Activated CD4-positive, alpha-beta T cell treated with anti-CD3 and anti-CD28 coated beads, Interleukin-2, amount 50 U/mL, for 48 hours (primary cell): ENCODE results near the gene SMAD9.

ENCODE experiments used
- DNase-seq, 2 experiments: peaks; one replicate each; pipeline ENCODE4 v3.0.0-alpha.2; 2020

SMAD9 gene

GRCh38 chr13:36919833-36920615 is at the start of gene SMAD9:
SMAD9 (minus strand) TSS chr13:36920238; CDS start chr13:36879689, 40,549 bp downstream.
- peak; percentile 15 to 21 for DNase-seq

DNA sequence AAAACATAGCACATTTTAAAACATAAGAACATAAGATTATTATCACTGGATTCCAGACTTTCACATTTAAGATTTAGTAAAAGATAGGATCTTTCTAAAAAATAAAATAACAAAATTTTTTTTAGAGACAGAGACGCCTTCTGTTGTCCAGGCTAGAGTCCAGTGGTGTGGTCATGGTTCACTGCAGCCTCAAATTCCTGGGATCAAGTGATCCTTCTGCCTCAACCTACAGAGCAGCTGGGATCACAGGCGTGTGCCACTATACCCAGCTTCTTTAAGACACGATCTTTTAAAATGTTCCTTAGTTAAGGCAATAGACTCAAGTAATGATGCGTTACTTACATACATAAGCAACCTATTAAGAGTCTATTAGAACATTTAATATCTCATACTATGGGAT is 46.4 kb upstream of the SMAD9 start:
- no peak for DNase-seq

DNA sequence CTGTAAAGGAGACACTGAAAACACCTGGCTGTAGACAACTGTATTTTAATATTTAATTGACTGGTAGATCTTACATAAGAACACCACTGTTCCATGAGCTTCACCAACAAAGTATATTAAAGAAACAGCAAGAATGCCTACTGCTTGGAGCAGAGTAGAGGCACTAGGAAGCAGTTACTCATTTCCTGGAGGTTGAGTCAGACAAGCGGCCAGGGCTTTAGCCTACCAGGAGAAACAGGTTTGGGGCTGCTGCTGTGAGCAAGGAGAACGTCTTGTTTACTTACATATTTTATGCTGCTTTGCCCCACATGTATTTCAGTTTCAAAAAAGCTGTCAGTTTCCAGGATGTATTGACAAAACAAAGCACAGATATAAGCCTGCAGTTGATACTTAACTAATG is 45.7 kb upstream of the SMAD9 start:
- DNase-seq = peak in 1 of 2 experiments; percentile 6

- DNase-seq = no peak
Observed at GRCh38 chr13:36959456-36960116, 39.5 kb upstream of the SMAD9 start.

- no peak for DNase-seq
Observed at GRCh38 chr13:36954542-36954941, 34.5 kb upstream of the SMAD9 start.

DNA sequence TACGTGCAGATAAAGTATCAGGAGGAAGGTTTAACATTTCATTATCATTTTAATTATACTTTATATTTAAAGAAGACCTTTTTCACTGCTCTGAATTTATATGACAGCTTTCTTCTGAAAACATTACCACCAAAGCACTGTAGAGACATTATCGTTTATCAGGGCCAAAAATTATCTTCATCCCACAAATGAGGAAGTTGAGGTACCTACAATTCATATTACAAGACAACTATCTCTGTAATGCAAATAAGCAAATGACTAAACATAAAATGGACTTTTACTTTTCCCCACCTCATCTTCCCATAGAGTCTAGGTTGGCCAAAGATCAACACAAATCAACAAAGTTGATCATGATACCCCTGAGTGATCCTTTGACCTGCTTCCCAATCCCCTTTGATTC is 30.9 kb upstream of the SMAD9 start:
- DNase-seq = no peak

- DNase-seq = no peak
Observed at GRCh38 chr13:36950330-36950729, 30.3 kb upstream of the SMAD9 start.

DNA sequence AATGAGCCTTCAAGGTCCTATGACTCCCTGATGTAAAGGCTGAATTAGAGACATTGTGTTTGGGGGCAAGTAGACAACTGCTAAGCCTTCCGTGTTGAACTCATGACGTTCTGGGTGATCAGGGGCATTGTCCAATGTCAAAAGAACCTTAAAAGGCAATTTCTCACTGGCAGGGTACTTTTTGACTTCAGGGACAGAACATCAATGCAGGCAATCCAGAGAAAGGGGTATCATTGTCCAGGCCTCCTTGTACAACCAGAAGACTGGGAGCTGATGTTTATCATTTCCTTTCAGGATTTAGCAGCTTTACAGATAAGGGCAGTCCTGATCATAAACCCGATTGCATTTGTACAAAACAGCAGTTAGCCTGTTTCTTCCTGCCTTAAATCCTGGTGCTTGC is 25.0 kb upstream of the SMAD9 start:
- DNase-seq = no peak

- DNase-seq = no peak
Observed at GRCh38 chr13:36925603-36926002, 5.6 kb upstream of the SMAD9 start.

DNA sequence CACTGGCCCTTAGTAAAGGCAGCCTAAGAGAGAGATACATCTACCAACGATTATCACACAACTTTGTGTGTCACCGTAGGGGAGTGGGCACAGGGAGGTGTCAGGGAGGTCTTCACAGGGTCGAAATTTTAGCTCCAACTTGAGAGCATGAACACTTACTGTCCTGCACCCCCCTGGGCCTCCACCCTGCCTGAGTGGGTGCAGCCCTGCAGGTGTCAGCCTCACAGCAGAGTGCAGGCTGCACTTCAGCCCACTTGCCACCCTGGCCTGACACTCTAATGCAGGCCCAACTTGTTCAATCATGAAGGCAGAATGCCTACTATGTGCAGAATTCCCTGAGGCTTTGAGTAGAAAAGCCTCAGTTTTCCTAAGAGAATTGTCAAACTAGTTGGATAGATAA is 4.0 kb upstream of the SMAD9 start:
- no peak for DNase-seq

GRCh38 chr13:36921631-36922301 is 1.7 kb upstream of the SMAD9 start:
- DNase-seq = no peak

- no peak for DNase-seq
Observed at GRCh38 chr13:36920616-36921185, 663 bp upstream of the SMAD9 start.

DNA sequence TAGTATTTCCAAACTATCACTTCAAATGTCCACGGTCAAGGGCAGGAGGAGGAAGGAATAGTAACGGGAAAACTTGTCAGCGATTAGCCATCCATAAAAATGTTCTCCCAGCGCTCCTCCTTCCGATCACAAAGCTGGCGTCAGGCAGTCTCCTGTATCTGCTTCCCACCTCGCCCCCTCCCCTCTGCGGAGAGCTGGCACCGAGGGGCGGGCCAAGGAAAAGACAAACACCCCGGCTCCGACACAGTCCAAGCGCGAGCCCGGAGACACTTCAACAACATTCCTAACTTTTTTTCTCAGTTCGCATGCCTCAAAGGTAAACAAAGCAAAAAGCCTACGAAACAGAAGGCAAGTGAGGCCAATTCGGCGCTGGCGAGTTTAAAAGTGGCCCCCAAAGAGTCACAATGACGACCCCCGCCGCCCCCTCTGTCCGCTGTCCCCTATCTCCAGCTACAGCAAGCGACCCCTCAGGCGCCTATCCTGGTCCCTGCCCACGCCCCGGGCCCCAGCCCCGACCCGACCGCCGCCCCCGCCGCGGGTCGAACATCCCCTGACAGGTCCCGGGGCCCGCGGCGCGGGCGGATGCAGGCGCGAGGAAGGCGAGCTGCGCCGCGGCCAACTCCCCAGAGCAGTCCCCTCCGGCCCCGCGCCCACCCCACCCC is 736 bp downstream of the SMAD9 start:
- DNase-seq = peak in 1 of 2 experiments; percentile 6

DNA sequence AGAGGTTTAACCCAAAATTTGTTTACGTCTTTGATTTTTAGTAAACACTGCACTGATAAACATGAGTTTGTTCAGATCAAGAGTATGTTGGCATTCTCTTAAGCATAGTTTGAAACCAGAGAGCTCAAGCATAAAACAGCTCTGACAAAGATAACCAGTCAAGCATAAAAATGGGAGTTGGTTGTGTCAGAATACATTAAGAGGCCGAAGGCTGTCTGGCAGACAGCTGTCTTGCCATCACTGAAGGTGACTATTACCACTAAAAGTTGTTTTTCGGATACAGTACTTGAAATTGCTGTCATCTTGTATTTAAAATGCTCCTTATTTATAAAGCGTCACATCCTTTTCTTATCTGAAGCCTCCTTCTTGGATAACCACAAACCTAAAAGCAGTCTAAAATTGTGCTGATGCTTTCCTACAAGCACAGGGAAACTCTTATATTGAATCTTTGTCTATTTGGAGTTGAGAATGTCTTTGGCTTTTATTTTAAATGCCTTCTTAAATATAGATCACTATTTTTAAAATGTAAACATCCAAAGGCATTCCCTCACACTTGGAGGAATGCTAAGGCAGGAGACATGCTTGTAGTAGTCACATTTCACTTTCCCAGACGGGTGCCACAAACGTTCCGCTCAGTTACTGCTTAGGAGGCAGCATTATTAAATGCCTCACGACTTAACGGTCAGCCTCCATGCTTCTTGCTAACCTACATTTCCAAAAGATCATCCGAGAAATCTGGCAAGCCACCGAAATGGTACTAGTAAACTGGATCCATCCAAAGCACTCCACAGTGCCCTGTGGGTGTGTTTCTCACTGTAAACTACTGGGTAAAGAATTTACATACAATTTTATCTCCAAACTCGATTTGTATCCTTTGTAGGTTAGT is 1.5 kb downstream of the SMAD9 start:
- DNase-seq = no peak

GRCh38 chr13:36917311-36917710 is 2.7 kb downstream of the SMAD9 start:
- no peak for DNase-seq

- DNase-seq = no peak
Observed at GRCh38 chr13:36915896-36916640, 4.0 kb downstream of the SMAD9 start.

DNA sequence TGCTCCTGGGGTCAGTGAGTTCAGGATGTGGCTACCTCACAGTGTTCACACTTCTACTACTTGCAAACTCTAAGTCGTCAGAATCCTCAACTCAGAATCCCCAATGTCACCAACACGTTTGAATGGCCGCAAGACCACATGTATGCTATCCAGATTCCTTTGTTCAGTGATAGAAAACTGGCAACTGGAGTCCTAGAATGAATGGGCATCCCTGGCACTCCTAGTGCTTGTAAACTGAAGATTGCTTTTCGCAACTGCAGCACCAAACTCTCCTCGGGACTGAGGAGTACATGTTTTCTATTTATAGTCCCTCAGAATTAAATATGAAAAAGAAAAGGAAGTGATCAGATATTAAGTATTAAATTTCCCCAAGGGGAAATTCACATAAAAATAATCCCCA is 4.9 kb downstream of the SMAD9 start:
- DNase-seq = no peak

DNA sequence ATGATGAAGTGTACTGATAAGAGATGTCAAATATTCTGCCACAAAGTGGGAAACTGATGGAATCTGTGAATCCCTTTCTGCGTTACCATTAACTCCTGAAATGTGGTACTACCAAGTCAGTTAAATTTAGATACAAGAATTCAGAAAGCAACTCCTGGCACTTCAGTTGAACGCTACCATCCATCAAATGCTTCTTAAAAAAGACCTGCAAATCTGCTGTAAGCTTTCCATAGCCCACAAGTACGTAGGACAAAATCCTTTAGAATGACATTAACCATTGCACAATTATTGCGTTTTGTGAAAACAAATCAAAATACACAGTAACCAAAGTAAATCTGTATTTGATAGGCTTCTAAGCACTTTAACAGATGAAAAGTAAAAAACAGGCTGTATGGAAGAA is 5.4 kb downstream of the SMAD9 start:
- no peak for DNase-seq

GRCh38 chr13:36913463-36913862 is 6.6 kb downstream of the SMAD9 start:
- no peak for DNase-seq

DNA sequence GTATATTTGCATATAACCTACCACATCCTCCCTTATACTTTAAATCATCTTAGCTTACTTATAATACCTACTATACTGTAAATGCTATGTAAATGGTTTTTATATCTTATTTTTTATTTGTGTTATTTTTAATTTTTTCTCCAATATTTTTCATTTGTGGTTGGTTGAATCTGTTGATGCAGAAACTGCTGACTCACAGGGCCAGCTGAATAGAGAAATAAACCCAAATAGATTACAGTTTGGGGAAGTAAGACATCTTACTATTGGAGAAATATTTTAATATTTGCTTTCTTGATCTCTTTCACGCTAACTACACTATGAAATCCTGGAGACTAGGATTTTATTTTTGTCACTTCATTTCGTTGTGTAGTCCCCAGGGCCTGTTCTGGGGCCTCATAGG is 7.1 kb downstream of the SMAD9 start:
- no peak for DNase-seq

GRCh38 chr13:36912369-36912768 is 7.7 kb downstream of the SMAD9 start:
- no peak for DNase-seq
